Gastroesophageal sphincter (tissue), 3 donors: ENCODE data around the gene TBC1D5.

Source experiments
- POLR2AphosphoS5 ChIP-seq: sonication (generic); formaldehyde crosslinking; IDR thresholded peaks from one replicate; pipeline ENCODE4 v1.6.1; 2017; ENCODE audit warnings: antibody characterized with exemption
- TF ChIP-seq, protein P1 (sequence below), 4 experiments: fragments of 200-600 bp in 2 of 4; fragments of 450-650 bp in 2 of 4; sonication (generic) in 1 of 4; IDR thresholded peaks; one replicate each; pipeline ENCODE4 v1.5.1; 2017 to 2019; ENCODE audit warnings: antibody characterized with exemption in 4 of 4, mild to moderate bottlenecking in 2 of 4, moderate library complexity in 2 of 4

DNA sequence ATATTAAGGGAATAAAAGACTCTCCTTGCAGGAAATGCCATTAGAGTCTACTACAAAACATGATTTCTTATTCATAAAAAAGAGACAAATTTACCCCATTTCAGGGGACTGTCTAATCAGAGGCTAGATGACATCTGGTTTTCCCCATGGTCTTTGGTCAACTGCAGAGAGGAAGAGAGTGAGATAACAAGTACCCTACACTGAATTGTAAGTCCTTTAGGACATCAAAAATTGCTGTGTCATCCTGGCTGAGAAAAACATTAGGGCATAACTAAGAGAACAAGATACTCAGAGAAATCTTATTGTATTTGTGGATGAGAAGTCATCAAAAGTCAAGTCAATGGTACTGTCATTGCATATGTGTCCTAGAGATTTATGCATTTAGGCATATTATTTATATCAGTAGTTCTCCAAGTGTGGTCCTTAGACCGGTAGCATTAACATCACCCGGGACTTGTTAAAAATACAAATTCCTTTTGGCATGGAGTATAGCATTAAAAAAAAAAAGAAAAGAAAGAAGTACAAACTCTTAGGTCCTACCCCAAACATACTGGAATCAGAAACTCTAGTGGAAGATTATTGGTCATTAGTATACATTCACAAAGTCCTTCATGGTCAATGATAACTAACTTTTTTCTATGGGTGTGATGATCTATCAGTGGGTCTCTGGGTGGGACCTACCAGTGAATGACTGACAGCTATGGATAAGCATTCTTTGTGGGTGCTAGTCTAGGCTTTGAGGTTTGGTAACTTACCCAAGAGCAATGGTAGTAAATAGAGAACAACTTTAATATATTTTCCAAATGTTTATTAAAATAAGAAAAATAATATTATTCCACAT lies 29.0 kb upstream of the TBC1D5 start:
- TF ChIP-seq, protein P1, sequence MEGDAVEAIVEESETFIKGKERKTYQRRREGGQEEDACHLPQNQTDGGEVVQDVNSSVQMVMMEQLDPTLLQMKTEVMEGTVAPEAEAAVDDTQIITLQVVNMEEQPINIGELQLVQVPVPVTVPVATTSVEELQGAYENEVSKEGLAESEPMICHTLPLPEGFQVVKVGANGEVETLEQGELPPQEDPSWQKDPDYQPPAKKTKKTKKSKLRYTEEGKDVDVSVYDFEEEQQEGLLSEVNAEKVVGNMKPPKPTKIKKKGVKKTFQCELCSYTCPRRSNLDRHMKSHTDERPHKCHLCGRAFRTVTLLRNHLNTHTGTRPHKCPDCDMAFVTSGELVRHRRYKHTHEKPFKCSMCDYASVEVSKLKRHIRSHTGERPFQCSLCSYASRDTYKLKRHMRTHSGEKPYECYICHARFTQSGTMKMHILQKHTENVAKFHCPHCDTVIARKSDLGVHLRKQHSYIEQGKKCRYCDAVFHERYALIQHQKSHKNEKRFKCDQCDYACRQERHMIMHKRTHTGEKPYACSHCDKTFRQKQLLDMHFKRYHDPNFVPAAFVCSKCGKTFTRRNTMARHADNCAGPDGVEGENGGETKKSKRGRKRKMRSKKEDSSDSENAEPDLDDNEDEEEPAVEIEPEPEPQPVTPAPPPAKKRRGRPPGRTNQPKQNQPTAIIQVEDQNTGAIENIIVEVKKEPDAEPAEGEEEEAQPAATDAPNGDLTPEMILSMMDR (IDR thresholded peaks at IDR 0.05): no peak
- no peak for TF ChIP-seq POLR2AphosphoS5
